ENCODE data around the gene NHEJ1.

- no peak for TF ChIP-seq TAF1 (IDR thresholded peaks at IDR 0.05; ENCODE audit: borderline replicate concordance, low read depth, low read length)
- no peak for TF ChIP-seq POLR2AphosphoS5 (IDR thresholded peaks at IDR 0.05; ENCODE audit: low read depth, low read length)
- no peak for TF ChIP-seq POLR2A (IDR thresholded peaks at IDR 0.05; ENCODE audit: low read depth, low read length)
Observed at GRCh38 chr2:219028141-219028540, 132.5 kb downstream of the NHEJ1 start.
